Choroid plexus epithelial cell (primary cell): Measurements from ENCODE around the gene GRK3.
"Not testable (repeated sequence)": the region's sequence is repeated elsewhere in the genome, so short reads cannot be mapped to it uniquely, and the experiment has no call there.

Source experiments
- DNase-seq: peaks from one replicate; pipeline ENCODE4 v3.0.0-alpha.2; 2010; ENCODE audit warnings: low read depth
- H3K4me3 ChIP-seq: 2 replicates; pipeline ENCODE4 v1.5.1; 2011; ENCODE audit warnings: low read depth, mild to moderate bottlenecking, control low read depth, low read length, moderate library complexity
- CTCF ChIP-seq: conservative IDR thresholded peaks from 2 replicates; pipeline ENCODE4 v1.5.1; 2011; ENCODE audit warnings: low read depth, mild to moderate bottlenecking, control low read depth, inconsistent platforms, low read length, moderate library complexity

Gene GRK3

GRCh38 chr22:25621986-25622385 is 57.5 kb downstream of the GRK3 start:
- DNase-seq = peak; percentile 7
- no peak overlapping the region for H3K4me3 ChIP-seq
- TF ChIP-seq CTCF = no peak

- TF ChIP-seq CTCF = no peak
- no peak for DNase-seq
- no peak overlapping the region for H3K4me3 ChIP-seq
Measured at GRCh38 chr22:25623310-25623734, 58.8 kb downstream of the GRK3 start.

- H3K4me3 ChIP-seq = no peak overlapping the region
- no peak for DNase-seq
- no peak for TF ChIP-seq CTCF
Measured at GRCh38 chr22:25623851-25624250, 59.4 kb downstream of the GRK3 start.

GRCh38 chr22:25624476-25624875 is 60.0 kb downstream of the GRK3 start:
- no peak for TF ChIP-seq CTCF
- H3K4me3 ChIP-seq = no peak overlapping the region
- no peak for DNase-seq

- not testable (repeated sequence) for DNase-seq
Measured at GRCh38 chr22:25625747-25626623, 61.5 kb downstream of the GRK3 start.

GRCh38 chr22:25626624-25626990 is 62.1 kb downstream of the GRK3 start:
- no peak for DNase-seq
- no peak for TF ChIP-seq CTCF
- H3K4me3 ChIP-seq = no peak overlapping the region

More at GRCh38 chr22:25625747-25626623, 61.5 kb downstream of the GRK3 start:
- not testable (repeated sequence) for H3K4me3 ChIP-seq

GRCh38 chr22:25627271-25627852 is 62.9 kb downstream of the GRK3 start:
- no peak for DNase-seq
- no peak for TF ChIP-seq CTCF
- no peak overlapping the region for H3K4me3 ChIP-seq
